Activated T-helper 1 cell treated with anti-CD3 and anti-CD28 coated beads, Interleukin-12 subunit alpha, Interleukin-12 subunit beta, Interleukin-2, Interleukin-4 antibody, amounts not matched to agents 30 ng/mL and 10 ng/mL and 1 ng/mL, durations not matched to agents 14 hours and 24 hours and 36 hours (primary cell): Measurements from ENCODE around the gene RGL2. TPM values are rescaled to one million over a fixed set of nuclear protein-coding genes. Genes with fewer than 3 reads are reported as not detected.

Experiments
- DNase-seq: peaks from one replicate; pipeline ENCODE4 v3.0.0; 2021; ENCODE audit warnings: low spot score
- H3K27ac Mint-ChIP-seq: one replicate; pipeline ENCODE4 v1.8.0; 2021; ENCODE audit warnings: mild to moderate bottlenecking, mixed read lengths
- H3K27me3 Mint-ChIP-seq: one replicate; pipeline ENCODE4 v1.8.0; 2022; ENCODE audit warnings: mild to moderate bottlenecking, moderate library complexity, mixed read lengths; ENCODE audit not compliant: insufficient read depth
- H3K36me3 Mint-ChIP-seq: one replicate; pipeline ENCODE4 v1.8.0; 2021; ENCODE audit warnings: low read depth, mixed read lengths
- H3K4me1 Mint-ChIP-seq: one replicate; pipeline ENCODE4 v1.8.0; 2021; ENCODE audit warnings: low read depth, mixed read lengths
- H3K4me3 Mint-ChIP-seq: one replicate; pipeline ENCODE4 v1.8.0; 2021; ENCODE audit warnings: mild to moderate bottlenecking, moderate library complexity, mixed read lengths
- H3K9me3 Mint-ChIP-seq: one replicate; pipeline ENCODE4 v1.8.0; 2021; ENCODE audit warnings: mixed read lengths
- intact Hi-C: fragments of 100-400 bp; cut with micrococcal nuclease; formaldehyde crosslinking; loops from one replicate; pipeline ENCODE4 v1.15.1; 2024
- total RNA-seq: library from RNA; stranded (reverse); gene quantifications from 2 replicates; pipeline ENCODE4 v1.2.3, GENCODE V29; 2022

The RGL2 gene
- total RNA-seq, 1 donor from 2014 or later = 27.6 TPM

GRCh38 chr6:33249732-33250630 lies 48.8 kb downstream of the RGL2 start:
- peak overlapping the region; percentile 91 for H3K4me3 Mint-ChIP-seq
- DNase-seq = no peak

GRCh38 chr6:33248932-33249731 lies 49.6 kb downstream of the RGL2 start:
- no peaks in the 10 kb centered on the region for H3K9me3 Mint-ChIP-seq
- H3K4me3 Mint-ChIP-seq = peak overlapping the region; percentile 91
- H3K4me1 Mint-ChIP-seq = peaks cover 44% of the 10 kb centered on the region
- peak; percentile 95 for DNase-seq
- intact Hi-C loops = loop anchor here (1.0 to 2.0 kb wide), 19 partner anchors 22 to 1119 kb away; partner anchors contain the start of genes B3GALT4, FKBPL, HLA-DPB1 and KIFC1
- peak overlapping the region; percentile 84 for H3K27ac Mint-ChIP-seq
- H3K27me3 Mint-ChIP-seq = peaks cover 4% of the 10 kb centered on the region
- H3K36me3 Mint-ChIP-seq = peaks cover 20% of the 10 kb centered on the region

More at GRCh38 chr6:33249732-33250630, 48.8 kb downstream of the RGL2 start:
- intact Hi-C loops = loop anchor here (1.0 to 2.0 kb wide), 15 partner anchors 21 to 1120 kb away; partner anchors contain the start of genes B3GALT4, FKBPL, HLA-DPB1 and KIFC1
- Mint-ChIP-seq H3K4me1 (peaks cover 44% of the 10 kb centered on the region), H3K9me3 (no peaks in the 10 kb centered on the region), H3K27ac (peak overlapping the region; percentile 84), H3K36me3 (peaks cover 20% of the 10 kb centered on the region), H3K27me3 (peaks cover 4% of the 10 kb centered on the region)

- H3K9me3 Mint-ChIP-seq = no peaks in the 10 kb centered on the region
- peaks cover 5% of the 10 kb centered on the region for H3K27me3 Mint-ChIP-seq
- peaks cover 44% of the 10 kb centered on the region for H3K4me1 Mint-ChIP-seq
- H3K27ac Mint-ChIP-seq = peak overlapping the region; percentile 84
- intact Hi-C loops = loop anchor here (1.0 to 2.0 kb wide), 7 partner anchors 64 to 354 kb away; no protein-coding TSS in a partner anchor
- no peak for DNase-seq
- H3K4me3 Mint-ChIP-seq = peak overlapping the region; percentile 91
- peaks cover 20% of the 10 kb centered on the region for H3K36me3 Mint-ChIP-seq
Observed at GRCh38 chr6:33248643-33248931, 50.2 kb downstream of the RGL2 start.

- H3K36me3 Mint-ChIP-seq = peaks cover 20% of the 10 kb centered on the region
Observed at GRCh38 chr6:33247977-33248642, 50.6 kb downstream of the RGL2 start.

GRCh38 chr6:33243476-33243875 lies 55.3 kb downstream of the RGL2 start:
- Mint-ChIP-seq H3K4me3 (no peak overlapping the region), H3K27me3 (peaks cover 15% of the 10 kb centered on the region), H3K4me1 (peaks cover 17% of the 10 kb centered on the region), H3K36me3 (peaks cover 1% of the 10 kb centered on the region), H3K27ac (no peak overlapping the region), H3K9me3 (no peaks in the 10 kb centered on the region)
- DNase-seq = no peak
- intact Hi-C loops = no loop called here

More at GRCh38 chr6:33247977-33248642, 50.6 kb downstream of the RGL2 start:
- H3K4me3 Mint-ChIP-seq = peak overlapping the region; percentile 91
- intact Hi-C loops = loop anchor here (1.0 to 2.0 kb wide), 7 partner anchors 65 to 353 kb away; no protein-coding TSS in a partner anchor
- H3K9me3 Mint-ChIP-seq = no peaks in the 10 kb centered on the region
- peak overlapping the region; percentile 84 for H3K27ac Mint-ChIP-seq
- peaks cover 5% of the 10 kb centered on the region for H3K27me3 Mint-ChIP-seq
- peak; percentile 84 for DNase-seq
- H3K4me1 Mint-ChIP-seq = peaks cover 44% of the 10 kb centered on the region

GRCh38 chr6:33241968-33242367 lies 56.8 kb downstream of the RGL2 start:
- no peaks in the 10 kb centered on the region for H3K9me3 Mint-ChIP-seq
- H3K36me3 Mint-ChIP-seq = peaks cover 1% of the 10 kb centered on the region
- no peak for DNase-seq
- peaks cover 15% of the 10 kb centered on the region for H3K27me3 Mint-ChIP-seq
- H3K4me3 Mint-ChIP-seq = no peak overlapping the region
- peak overlapping the region; percentile 36 for H3K27ac Mint-ChIP-seq
- intact Hi-C loops = no loop called here
- peaks cover 10% of the 10 kb centered on the region for H3K4me1 Mint-ChIP-seq

Other genes starting within 250 kb of the RGL2 start
- 61.0 and 66.7 TPM in 2 replicates for gene HLA-DPA1, start 225.3 kb downstream of the RGL2 start, total RNA-seq
- 12.2 and 12.3 TPM in 2 replicates for gene HLA-DPB1, start 223.0 kb downstream of the RGL2 start, total RNA-seq
- 0.61 and 0.65 TPM in 2 replicates for gene COL11A2, start 106.5 kb downstream of the RGL2 start, total RNA-seq
- gene RXRB, start 98.3 kb downstream of the RGL2 start, total RNA-seq = 46.6 and 47.4 TPM in 2 replicates
- gene SLC39A7, start 98.1 kb downstream of the RGL2 start, total RNA-seq = 67.1 and 68.8 TPM in 2 replicates
- 14.8 and 15.2 TPM in 2 replicates for gene HSD17B8, start 94.3 kb downstream of the RGL2 start, total RNA-seq
- 50.7 and 53.4 TPM in 2 replicates for gene RING1, start 90.4 kb downstream of the RGL2 start, total RNA-seq
- 59.8 and 63.5 TPM in 2 replicates for gene VPS52, start 27.1 kb downstream of the RGL2 start, total RNA-seq
- 2,930 and 2,946 TPM in 2 replicates for gene RPS18, start 26.9 kb downstream of the RGL2 start, total RNA-seq
- 4.4 and 5.6 TPM in 2 replicates for gene B3GALT4, start 21.8 kb downstream of the RGL2 start, total RNA-seq
- gene WDR46, start 9.7 kb downstream of the RGL2 start, total RNA-seq = 113 and 123 TPM in 2 replicates
- gene PFDN6, start 9.3 kb downstream of the RGL2 start, total RNA-seq = 122 and 126 TPM in 2 replicates
- gene TAPBP, start 15.1 kb upstream of the RGL2 start, total RNA-seq = 264 and 265 TPM in 2 replicates
- gene ZBTB22, start 18.8 kb upstream of the RGL2 start, total RNA-seq = 12.5 and 14.7 TPM in 2 replicates
- 66.3 and 69.3 TPM in 2 replicates for gene DAXX, start 24.0 kb upstream of the RGL2 start, total RNA-seq
- 54.7 and 59.6 TPM in 2 replicates for gene KIFC1, start 92.9 kb upstream of the RGL2 start, total RNA-seq
- 28.7 and 38.8 TPM in 2 replicates for gene PHF1, start 112.1 kb upstream of the RGL2 start, total RNA-seq
- 131 and 137 TPM in 2 replicates for gene CUTA, start 119.2 kb upstream of the RGL2 start, total RNA-seq
- 37.1 and 56.6 TPM in 2 replicates for gene SYNGAP1, start 121.1 kb upstream of the RGL2 start, total RNA-seq
- gene ZBTB9, start 155.6 kb upstream of the RGL2 start, total RNA-seq = 15.8 and 17.0 TPM in 2 replicates